Endodermal cell (in vitro differentiated cells): Measurements from ENCODE around the gene ZNF440. TPM values are rescaled to one million over a fixed set of nuclear protein-coding genes. Genes with fewer than 3 reads are reported as not detected.

Source experiments
- DNase-seq: peaks from one replicate; pipeline ENCODE4 v3.0.0-alpha.2; 2017
- H3K27ac ChIP-seq: 2 replicates; pipeline ENCODE4 v1.5.1; 2013; ENCODE audit warnings: mild to moderate bottlenecking, low read depth, low read length, moderate library complexity
- H3K27me3 ChIP-seq: 2 replicates; pipeline ENCODE4 v1.6.1; 2013; ENCODE audit warnings: mild to moderate bottlenecking, low read length, moderate library complexity; ENCODE audit not compliant: insufficient read depth, control insufficient read depth, poor library complexity, severe bottlenecking
- H3K36me3 ChIP-seq: 2 replicates; pipeline ENCODE4 v1.7.0; 2013; ENCODE audit warnings: mild to moderate bottlenecking, low read length, moderate library complexity; ENCODE audit not compliant: control insufficient read depth, insufficient read depth
- H3K4me1 ChIP-seq: one replicate; pipeline ENCODE4 v1.7.0; 2013; ENCODE audit warnings: low read length; ENCODE audit not compliant: control insufficient read depth, insufficient read depth
- H3K4me3 ChIP-seq: 2 replicates; pipeline ENCODE4 v1.5.1; 2013; ENCODE audit warnings: mild to moderate bottlenecking, low read length, moderate library complexity
- H3K9ac ChIP-seq: 2 replicates; pipeline ENCODE4 v1.6.1; 2013; ENCODE audit warnings: mild to moderate bottlenecking, low read length, moderate library complexity; ENCODE audit not compliant: poor library complexity, severe bottlenecking; ENCODE audit errors: extremely low read depth
- H3K9me3 ChIP-seq: 2 replicates; pipeline ENCODE4 v1.6.1; 2013; ENCODE audit warnings: mild to moderate bottlenecking, low read length, moderate library complexity; ENCODE audit not compliant: control insufficient read depth
- H3K27ac Mint-ChIP-seq: 2 replicates; pipeline ENCODE4 v1.8.0; 2020; ENCODE audit warnings: mixed read lengths
- H3K27me3 Mint-ChIP-seq: 2 replicates; pipeline ENCODE4 v1.8.0; 2021; ENCODE audit warnings: mild to moderate bottlenecking, mixed read lengths; ENCODE audit not compliant: insufficient read depth
- H3K36me3 Mint-ChIP-seq: 2 replicates; pipeline ENCODE4 v1.8.0; 2020; ENCODE audit warnings: low read depth, mixed read lengths
- H3K4me1 Mint-ChIP-seq: 2 replicates; pipeline ENCODE4 v1.8.0; 2020; ENCODE audit warnings: mixed read lengths
- H3K4me3 Mint-ChIP-seq: 2 replicates; pipeline ENCODE4 v1.8.0; 2020; ENCODE audit warnings: mild to moderate bottlenecking, moderate library complexity, mixed read lengths
- H3K9me3 Mint-ChIP-seq: 2 replicates; pipeline ENCODE4 v1.8.0; 2020; ENCODE audit warnings: mild to moderate bottlenecking, mixed read lengths
- CTCF ChIP-seq: fragments of 200-600 bp; sonication (generic); conservative IDR thresholded peaks from 2 replicates; pipeline ENCODE4 v1.5.0; 2021; ENCODE audit warnings: antibody characterized with exemption, mild to moderate bottlenecking
- WGBS, 2 experiments: methylation state at CpG; one replicate each; pipeline versions ENCODE4 v1.1.5 to v1.1.7; 2013; ENCODE audit warnings: missing lambda C conversion rate in 2 of 2, mixed read lengths in 1 of 2; ENCODE audit not compliant: insufficient coverage in 1 of 2, insufficient read length in 1 of 2; 5-methylcytosine and 5-hydroxymethylcytosine counted together
- total RNA-seq, 2 donors: library from RNA; stranded (reverse); fragmentation: NEBNext Ultra II Directional in 1 of 2; extraction: Animal tissue kit (Norgen Biotek cat#: 25700) in 1 of 2; gene quantifications; 2 replicates in 1 of 2; 3 replicates in 1 of 2; pipeline ENCODE4 v1.2.1, GENCODE V29; 2021

Gene ZNF440
- total RNA-seq, 2 donors from 2014 or later: 11.2 to 14.0 TPM

DNA sequence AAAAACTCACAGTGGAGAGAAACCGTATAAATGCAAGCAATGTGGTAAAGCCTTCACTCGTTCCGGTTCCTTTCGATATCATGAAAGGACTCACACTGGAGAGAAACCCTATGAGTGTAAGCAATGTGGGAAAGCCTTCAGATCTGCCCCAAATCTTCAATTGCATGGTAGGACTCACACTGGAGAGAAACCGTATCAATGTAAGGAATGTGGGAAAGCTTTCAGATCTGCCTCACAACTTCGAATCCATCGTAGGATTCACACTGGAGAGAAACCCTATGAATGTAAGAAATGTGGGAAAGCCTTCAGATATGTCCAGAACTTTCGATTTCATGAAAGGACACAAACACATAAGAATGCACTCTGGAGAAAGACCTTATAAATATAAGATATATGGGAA lies 54.1 kb downstream of the ZNF440 start:
- Histone ChIP-seq H3K4me3 (no peak overlapping the region), H3K27me3 (no peaks in the 10 kb centered on the region), H3K36me3 (no peaks in the 10 kb centered on the region), H3K4me1 (no peaks in the 10 kb centered on the region), H3K9me3 (peaks cover 31% of the 10 kb centered on the region), H3K27ac (no peak overlapping the region), H3K9ac (no peak overlapping the region)
- no peak overlapping the region for H3K4me3 Mint-ChIP-seq
- no peaks in the 10 kb centered on the region for H3K27me3 Mint-ChIP-seq
- WGBS, 2 experiments: 84 to 89% methylated on average over 6 to 8 of the region's 8 CpGs
- H3K4me1 Mint-ChIP-seq: no peaks in the 10 kb centered on the region
- H3K27ac Mint-ChIP-seq: no peak overlapping the region
- peaks cover 91% of the 10 kb centered on the region for H3K9me3 Mint-ChIP-seq
- DNase-seq: no peak
- H3K36me3 Mint-ChIP-seq: peaks cover 25% of the 10 kb centered on the region
- no peak for TF ChIP-seq CTCF

GRCh38 chr19:11872624-11873023 lies 58.6 kb downstream of the ZNF440 start:
- Mint-ChIP-seq H3K4me3 (no peak overlapping the region), H3K4me1 (no peaks in the 10 kb centered on the region), H3K9me3 (peaks cover 60% of the 10 kb centered on the region), H3K36me3 (peaks cover 21% of the 10 kb centered on the region), H3K27me3 (peaks cover 4% of the 10 kb centered on the region), H3K27ac (no peak overlapping the region)
- WGBS, 2 experiments: 88 to 94% methylated on average over 9 of the region's 9 CpGs
- no peak overlapping the region for H3K4me3 ChIP-seq
- no peak for DNase-seq
- H3K27ac ChIP-seq: no peak overlapping the region
- H3K9me3 ChIP-seq: peaks cover 25% of the 10 kb centered on the region
- H3K9ac ChIP-seq: no peak overlapping the region
- H3K36me3 ChIP-seq: no peaks in the 10 kb centered on the region
- H3K27me3 ChIP-seq: no peaks in the 10 kb centered on the region
- no peak for TF ChIP-seq CTCF
- H3K4me1 ChIP-seq: no peaks in the 10 kb centered on the region

GRCh38 chr19:11873762-11874161 lies 59.7 kb downstream of the ZNF440 start:
- TF ChIP-seq CTCF: no peak
- Histone ChIP-seq H3K9me3 (peaks cover 14% of the 10 kb centered on the region), H3K9ac (no peak overlapping the region), H3K27ac (no peak overlapping the region), H3K4me3 (no peak overlapping the region), H3K36me3 (no peaks in the 10 kb centered on the region), H3K4me1 (no peaks in the 10 kb centered on the region), H3K27me3 (no peaks in the 10 kb centered on the region)
- Mint-ChIP-seq H3K4me3 (no peak overlapping the region), H3K4me1 (no peaks in the 10 kb centered on the region), H3K36me3 (peaks cover 9% of the 10 kb centered on the region), H3K9me3 (peaks cover 54% of the 10 kb centered on the region), H3K27me3 (peaks cover 7% of the 10 kb centered on the region), H3K27ac (no peak overlapping the region)
- DNase-seq: no peak
- 88% methylated on average over 1 of the region's 1 CpG; no CpG with 5 or more reads in 1 of the 2 experiments for WGBS, 2 experiments
